Esophagus (tissue), 2 donors: ENCODE results near the gene VMAC. TPM values are rescaled to one million over a fixed set of nuclear protein-coding genes. Genes with fewer than 3 reads are reported as not detected.

Source experiments
- H3K27ac ChIP-seq, 2 donors: one replicate each; pipeline ENCODE4 v1.5.1; 2013; ENCODE audit warnings: low read depth in 2 of 2, mild to moderate bottlenecking in 2 of 2, inconsistent platforms in 1 of 2, low read length in 1 of 2, moderate library complexity in 1 of 2
- H3K27me3 ChIP-seq, 2 donors: one replicate each; pipeline ENCODE4 v1.6.1; 2013; ENCODE audit warnings: low read length in 2 of 2, control low read depth in 1 of 2, mild to moderate bottlenecking in 1 of 2; ENCODE audit not compliant: insufficient read depth in 2 of 2, control insufficient read depth in 1 of 2
- H3K36me3 ChIP-seq, 2 donors: one replicate each; pipeline ENCODE4 v1.6.1; 2013; ENCODE audit warnings: low read length in 1 of 2; ENCODE audit not compliant: control insufficient read depth in 2 of 2, insufficient read depth in 2 of 2
- H3K4me1 ChIP-seq, 2 donors: one replicate each; pipeline ENCODE4 v1.6.1; 2013; ENCODE audit warnings: low read length in 1 of 2; ENCODE audit not compliant: control insufficient read depth in 2 of 2, insufficient read depth in 2 of 2
- H3K4me3 ChIP-seq, 2 donors: one replicate each; pipeline ENCODE4 v1.5.1; 2013; ENCODE audit warnings: low read length in 2 of 2, mild to moderate bottlenecking in 2 of 2, low read depth in 1 of 2, moderate library complexity in 1 of 2
- H3K9me3 ChIP-seq, 2 donors: one replicate each; pipeline ENCODE4 v1.6.1; 2013; ENCODE audit warnings: mild to moderate bottlenecking in 2 of 2, low read depth in 1 of 2, low read length in 1 of 2, moderate library complexity in 1 of 2; ENCODE audit not compliant: control insufficient read depth in 2 of 2, insufficient read depth in 1 of 2
- WGBS, 2 donors: extraction: QIAGEN DNeasy Blood & Tissue Kit; methylation state at CpG; one replicate each; pipeline ENCODE4 v1.1.7; 2013; 5-methylcytosine and 5-hydroxymethylcytosine counted together
- polyA plus RNA-seq, 2 donors: library from polyadenylated mRNA; stranded (reverse); fragments of 200-250 nt; gene quantifications; one replicate each; pipeline ENCODE4 v1.2.3, GENCODE V29; 2013
- donor health status: healthy with polysubstance abuse.
- donor health status: Bipolar disorder and iron deficiency.

Gene VMAC
- polyA plus RNA-seq, 2 donors = 3.4 to 7.9 TPM

DNA sequence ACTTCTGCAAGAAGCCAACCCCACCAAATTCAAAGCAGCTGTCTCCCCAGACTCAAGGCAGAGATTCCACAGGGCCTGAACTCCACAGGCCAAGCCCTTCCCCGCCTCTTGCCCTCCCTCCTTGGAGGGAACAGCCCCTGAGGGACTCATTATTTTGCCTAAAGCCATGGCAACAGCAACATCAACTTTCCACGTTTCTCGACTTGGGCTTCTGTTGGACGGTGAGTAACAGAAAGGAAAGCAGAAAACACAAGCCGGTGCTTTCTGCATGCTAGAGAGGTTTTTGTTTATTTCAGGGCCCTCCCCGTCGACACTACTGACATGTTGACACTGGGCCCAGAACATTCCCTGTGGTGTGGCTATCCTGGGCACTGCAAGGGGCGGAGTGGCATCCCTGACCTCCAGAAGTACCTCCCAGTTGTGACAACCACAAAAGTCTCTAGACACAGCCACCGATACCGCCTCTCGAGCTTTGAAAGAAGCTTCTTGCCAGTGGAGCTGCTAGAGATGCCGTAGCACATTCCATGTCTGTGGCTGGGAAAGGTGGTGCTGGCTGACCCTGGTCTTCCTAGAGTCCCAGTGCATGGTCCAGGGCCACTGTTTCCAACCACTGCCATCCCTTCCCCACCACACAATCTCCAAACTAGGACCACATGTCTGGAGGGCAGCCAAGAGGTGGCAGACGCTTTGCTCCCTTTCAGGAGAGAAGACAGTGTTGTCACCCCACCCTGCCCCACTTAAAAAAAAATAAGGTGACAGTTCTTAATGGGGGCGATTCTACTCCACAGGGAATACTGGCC is 22.2 kb downstream of the VMAC start:
- Histone ChIP-seq H3K4me1 (peaks cover 0 to 2% of the 10 kb centered on the region in 2 donors), H3K36me3 (peaks cover 8 to 57% of the 10 kb centered on the region in 2 donors), H3K27ac (peak overlapping the region; percentile 26 to 66)

DNA sequence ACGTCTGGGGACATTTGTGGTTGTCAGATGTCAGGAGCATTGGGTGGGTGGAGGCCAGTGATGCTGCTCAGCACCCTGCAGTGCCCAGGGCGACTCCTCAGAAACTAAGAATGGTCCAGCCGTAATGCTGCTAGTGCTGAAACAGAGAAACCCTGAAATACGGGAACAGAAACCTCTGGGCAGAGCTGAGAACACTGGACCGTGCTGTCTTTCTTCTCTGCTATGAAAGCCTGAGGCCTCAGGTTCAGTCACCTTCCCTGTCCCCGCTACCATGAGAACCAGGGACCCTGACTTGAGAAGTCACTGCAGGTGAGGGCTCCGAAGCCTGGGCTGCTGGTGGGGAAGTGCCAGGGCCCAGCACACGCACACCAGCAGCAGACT is 22.8 kb downstream of the VMAC start:
- peaks cover 11 to 57% of the 10 kb centered on the region in 2 donors for H3K36me3 ChIP-seq
- H3K9me3 ChIP-seq = no peaks in the 10 kb centered on the region
- H3K4me3 ChIP-seq = no peak overlapping the region
- peaks cover 0 to 2% of the 10 kb centered on the region in 2 donors for H3K4me1 ChIP-seq
- no peaks in the 10 kb centered on the region for H3K27me3 ChIP-seq
- H3K27ac ChIP-seq = peak overlapping the region; percentile 26 to 66
- WGBS, 2 donors = 80 to 82% methylated on average over 8 of the region's 8 CpGs

More for the DNA sequence above, 22.2 kb downstream of the VMAC start:
- 61 to 62% methylated on average over 14 of the region's 14 CpGs for WGBS, 2 donors
- Histone ChIP-seq H3K4me3 (no peak overlapping the region), H3K27me3 (no peaks in the 10 kb centered on the region), H3K9me3 (no peaks in the 10 kb centered on the region)

DNA sequence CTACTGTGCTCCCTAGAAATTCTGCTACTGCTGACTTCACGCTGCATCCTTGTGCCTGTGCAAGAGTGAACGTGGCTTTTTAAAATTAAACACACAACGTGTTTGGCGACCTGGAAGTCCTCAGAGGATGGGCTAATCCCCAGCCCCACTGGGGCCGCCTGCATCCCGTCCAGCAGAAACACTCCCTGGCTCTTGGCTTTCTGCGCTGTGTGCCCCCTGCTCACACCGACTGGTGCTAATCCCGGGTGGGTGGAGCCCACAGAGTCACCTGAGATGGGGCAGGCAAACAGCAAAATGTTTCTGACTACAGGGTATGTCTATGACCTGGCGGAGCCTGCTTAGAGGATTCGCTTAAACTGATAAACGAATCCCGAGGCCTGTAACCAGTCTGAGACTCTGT is 24.5 kb downstream of the VMAC start:
- H3K4me1 ChIP-seq = peaks cover 2 to 4% of the 10 kb centered on the region in 2 donors
- no peaks in the 10 kb centered on the region for H3K9me3 ChIP-seq
- H3K27ac ChIP-seq = no peak overlapping the region
- peaks cover 12 to 51% of the 10 kb centered on the region in 2 donors for H3K36me3 ChIP-seq
- H3K4me3 ChIP-seq = no peak overlapping the region
- no peaks in the 10 kb centered on the region for H3K27me3 ChIP-seq
- WGBS, 2 donors = 85 to 86% methylated on average over 13 of the region's 13 CpGs

DNA sequence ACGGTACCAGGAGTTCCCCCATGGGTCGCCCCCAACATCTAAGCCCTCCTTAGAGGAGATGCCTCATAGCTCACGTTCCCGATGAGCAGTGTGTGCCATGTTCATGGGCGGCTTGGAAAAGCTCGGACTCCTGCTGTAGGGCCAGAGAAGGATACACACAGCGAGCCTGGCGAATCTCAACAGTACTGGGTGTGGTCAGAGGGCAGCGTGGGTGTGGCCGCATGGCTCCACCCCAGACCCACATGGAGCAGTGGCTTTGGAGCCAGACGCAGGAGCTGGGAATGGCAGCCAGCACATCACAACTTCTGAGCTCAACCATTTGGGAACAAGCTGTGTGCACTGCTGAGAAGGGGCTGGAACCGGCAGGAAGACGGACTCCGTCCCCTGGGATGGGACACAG is 25.0 kb downstream of the VMAC start:
- Histone ChIP-seq H3K4me1 (peaks cover 2 to 4% of the 10 kb centered on the region in 2 donors), H3K36me3 (peaks cover 10 to 47% of the 10 kb centered on the region in 2 donors), H3K27ac (no peak overlapping the region), H3K27me3 (no peaks in the 10 kb centered on the region), H3K4me3 (no peak overlapping the region), H3K9me3 (no peaks in the 10 kb centered on the region)
- 81 to 82% methylated on average over 14 of the region's 14 CpGs for WGBS, 2 donors

DNA sequence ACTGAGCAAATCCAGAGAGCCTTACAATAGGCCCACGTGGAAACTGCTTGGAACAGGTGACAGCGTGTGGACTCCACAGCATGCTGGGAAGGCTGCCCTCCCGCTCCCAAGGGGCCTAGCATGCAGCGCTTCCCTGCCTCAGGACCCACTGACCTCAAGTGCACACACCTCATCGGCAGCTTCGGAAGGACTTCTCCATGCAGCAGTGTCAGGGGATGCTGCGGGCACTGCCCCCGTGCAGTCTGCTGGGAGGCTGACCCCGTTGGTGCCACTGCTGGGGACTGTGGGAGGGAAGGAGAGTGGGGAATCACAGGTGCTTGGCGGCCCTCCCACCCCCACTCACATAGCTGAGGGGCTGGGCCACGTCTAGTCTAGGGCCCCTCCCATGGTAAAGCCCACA is 26.6 kb downstream of the VMAC start:
- 88 to 92% methylated on average over 11 of the region's 11 CpGs for WGBS, 2 donors
- Histone ChIP-seq H3K4me3 (no peak overlapping the region), H3K9me3 (no peaks in the 10 kb centered on the region), H3K36me3 (peaks cover 16 to 44% of the 10 kb centered on the region in 2 donors), H3K27ac (no peak overlapping the region), H3K4me1 (peaks cover 0 to 4% of the 10 kb centered on the region in 2 donors), H3K27me3 (no peaks in the 10 kb centered on the region)

DNA sequence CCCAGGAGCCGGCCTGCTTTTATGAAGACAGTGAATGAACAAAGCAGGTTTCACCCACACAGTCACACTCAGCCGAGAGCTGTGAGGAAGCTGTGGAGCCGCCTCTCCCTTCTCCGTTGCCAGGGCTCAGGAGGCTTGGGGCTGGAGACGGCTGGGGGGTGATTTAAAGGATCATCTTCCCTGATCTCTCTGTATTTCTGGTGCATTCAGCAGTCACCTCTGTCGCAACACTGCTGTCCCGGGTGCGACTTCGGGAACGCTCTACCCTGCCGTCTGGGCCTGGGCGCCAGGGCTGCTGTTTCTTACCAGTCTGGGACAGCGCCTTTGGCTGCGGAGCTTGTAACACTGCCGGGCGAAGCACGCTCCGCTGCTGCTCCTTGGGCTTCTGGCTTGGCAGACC is 27.5 kb downstream of the VMAC start:
- Histone ChIP-seq H3K4me1 (peaks cover 0 to 4% of the 10 kb centered on the region in 2 donors), H3K36me3 (peaks cover 16 to 43% of the 10 kb centered on the region in 2 donors)

DNA sequence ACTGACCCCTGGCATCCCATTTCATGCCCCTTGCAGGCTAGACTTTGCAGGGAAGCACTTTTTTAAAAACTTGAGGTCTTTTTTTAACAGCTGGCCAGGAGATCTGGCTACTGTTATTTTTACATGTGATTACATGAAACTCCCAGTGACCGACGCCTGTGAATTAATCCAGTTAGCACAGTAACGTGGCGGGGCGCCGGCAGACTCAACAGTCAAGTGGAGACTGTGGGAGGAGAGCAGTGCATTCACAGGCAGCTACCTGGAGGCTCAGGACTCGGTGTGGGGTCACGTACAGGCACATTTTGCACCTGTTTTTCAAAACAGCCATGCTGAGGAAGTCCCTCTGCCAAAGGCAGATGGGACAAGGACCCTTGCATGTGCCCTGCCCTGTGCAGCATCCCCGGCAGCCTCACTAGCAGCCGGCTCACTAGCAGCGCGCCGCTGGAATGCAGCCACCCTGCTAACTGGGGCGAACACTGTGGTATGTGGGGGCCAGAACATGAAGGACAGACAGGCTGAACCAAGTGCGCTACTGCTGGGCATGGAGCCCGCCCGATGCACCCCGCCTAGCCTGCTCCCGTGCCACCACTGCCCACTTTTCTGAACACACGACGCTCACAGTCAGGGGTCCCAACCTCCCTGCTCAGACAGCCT is 28.1 kb downstream of the VMAC start:
- H3K27ac ChIP-seq = no peak overlapping the region
- H3K9me3 ChIP-seq = no peaks in the 10 kb centered on the region
- H3K27me3 ChIP-seq = no peaks in the 10 kb centered on the region
- WGBS, 2 donors = 86 to 90% methylated on average over 21 of the region's 21 CpGs
- peaks cover 0 to 4% of the 10 kb centered on the region in 2 donors for H3K4me1 ChIP-seq
- peaks cover 16 to 42% of the 10 kb centered on the region in 2 donors for H3K36me3 ChIP-seq
- no peak overlapping the region for H3K4me3 ChIP-seq

More for the DNA sequence above, 27.5 kb downstream of the VMAC start:
- Histone ChIP-seq H3K27ac (no peak overlapping the region), H3K27me3 (no peaks in the 10 kb centered on the region), H3K9me3 (no peaks in the 10 kb centered on the region), H3K4me3 (no peak overlapping the region)
- WGBS, 2 donors = 93 to 95% methylated on average over 18 of the region's 18 CpGs

DNA sequence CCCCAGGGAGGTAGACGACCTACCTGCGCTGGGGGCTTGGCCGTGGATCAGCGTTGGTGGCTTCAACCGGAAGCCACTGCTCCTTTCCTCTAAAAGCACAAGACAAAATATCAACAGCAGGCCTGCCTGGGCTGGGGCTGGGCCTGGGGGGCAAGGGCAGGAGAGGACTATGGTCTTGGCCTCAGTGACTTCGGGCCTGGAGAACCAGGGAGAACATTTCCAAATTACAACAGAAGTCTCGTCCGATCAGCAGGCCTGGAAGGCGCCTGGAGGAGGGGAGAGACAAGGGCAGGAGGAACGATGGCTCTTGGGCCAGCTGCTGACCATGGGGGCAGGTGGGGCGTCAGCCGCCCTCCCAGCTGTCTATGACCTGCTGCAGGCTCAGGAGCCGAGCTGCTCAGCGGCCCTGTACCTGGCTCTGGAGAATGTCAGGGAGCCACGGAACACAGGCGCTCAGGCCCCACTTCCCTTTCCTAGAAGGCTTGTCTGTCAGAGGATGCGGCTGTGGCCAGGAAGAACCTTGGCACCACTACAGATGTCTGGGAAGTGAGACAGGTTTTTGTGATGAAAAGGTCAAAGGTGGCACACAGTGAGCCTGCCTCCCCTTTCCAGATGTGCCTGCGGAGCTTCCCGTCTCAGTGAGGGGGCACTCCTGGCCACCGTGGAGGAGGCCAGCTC is 28.9 kb downstream of the VMAC start:
- peaks cover 0 to 4% of the 10 kb centered on the region in 2 donors for H3K4me1 ChIP-seq
- H3K27ac ChIP-seq = no peak overlapping the region
- no peak overlapping the region for H3K4me3 ChIP-seq
- 87 to 88% methylated on average over 20 of the region's 20 CpGs for WGBS, 2 donors
- no peaks in the 10 kb centered on the region for H3K9me3 ChIP-seq
- H3K27me3 ChIP-seq = no peaks in the 10 kb centered on the region
- H3K36me3 ChIP-seq = peaks cover 16 to 45% of the 10 kb centered on the region in 2 donors

DNA sequence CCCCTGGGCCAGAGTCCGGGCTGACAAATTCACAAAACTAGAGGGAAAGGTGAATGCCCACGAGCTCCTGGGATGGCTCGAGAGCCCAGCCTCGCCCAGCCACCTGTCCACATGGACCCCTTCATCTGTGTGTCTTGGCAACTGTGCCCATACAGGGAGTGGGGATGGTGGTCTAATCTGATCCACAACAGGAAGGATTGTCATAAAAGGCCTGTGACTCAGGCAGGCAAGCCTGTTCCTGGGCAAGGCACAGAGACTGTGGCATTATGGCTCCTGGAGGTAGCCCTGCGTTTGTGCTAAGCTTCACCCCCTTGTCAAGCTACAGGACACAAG is 29.4 kb downstream of the VMAC start:
- H3K36me3 ChIP-seq = peaks cover 16 to 42% of the 10 kb centered on the region in 2 donors
- 73 to 85% methylated on average over 5 of the region's 5 CpGs for WGBS, 2 donors
- no peaks in the 10 kb centered on the region for H3K9me3 ChIP-seq
- H3K27ac ChIP-seq = no peak overlapping the region
- peaks cover 0 to 4% of the 10 kb centered on the region in 2 donors for H3K4me1 ChIP-seq
- H3K27me3 ChIP-seq = no peaks in the 10 kb centered on the region
- H3K4me3 ChIP-seq = no peak overlapping the region
